HG03095 (cell line): Measurements from ENCODE around the gene SBK2.

Experiments used
- ATAC-seq: cut with Tn5 transposase; IDR thresholded peaks from one replicate; pipeline ENCODE4 v1.9.1; 2021; ENCODE audit warnings: moderate library complexity; ENCODE audit not compliant: unreplicated experiment

The SBK2 gene

DNA sequence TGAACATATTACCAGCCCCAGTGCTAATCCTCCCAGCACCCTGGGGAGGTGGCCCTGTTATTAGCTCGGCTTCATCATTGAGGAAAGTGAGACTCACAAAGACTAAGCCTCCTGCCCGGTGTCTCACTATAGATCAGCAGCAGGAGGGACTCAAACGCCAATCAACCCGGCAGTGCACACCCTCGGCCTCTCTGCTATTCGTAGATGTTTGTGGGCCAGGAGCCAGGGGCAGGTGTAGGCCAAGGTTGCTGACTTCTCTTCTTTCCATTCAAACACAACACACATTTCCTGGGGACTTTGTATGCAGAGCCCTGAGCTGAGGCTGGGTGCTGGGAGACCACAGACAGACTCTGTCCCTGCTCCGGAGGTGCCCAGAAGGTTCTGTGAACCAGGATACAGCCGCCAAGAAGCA lies 17.8 kb upstream of the SBK2 start:
- ATAC-seq = no peak

DNA sequence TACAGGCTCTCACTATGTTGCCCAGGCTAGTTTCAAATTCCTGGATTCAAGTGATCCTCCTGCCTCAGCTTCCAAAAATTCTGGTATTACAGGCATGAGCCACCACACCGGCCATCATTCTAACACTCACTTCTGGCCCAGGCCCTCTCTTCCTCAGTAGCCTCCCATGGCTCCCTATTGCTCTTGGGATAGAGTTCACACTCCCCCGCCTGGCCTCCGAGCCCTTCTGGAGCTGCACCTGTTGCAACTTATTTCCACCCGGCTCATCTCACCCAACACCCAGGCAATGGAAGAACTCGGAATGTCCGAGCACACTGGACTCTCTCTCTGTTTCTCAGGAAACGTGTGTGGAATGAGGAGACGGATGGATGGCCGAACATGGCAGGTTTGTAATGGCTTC lies 17.4 kb upstream of the SBK2 start:
- ATAC-seq = no peak

GRCh38 chr19:55553217-55554182 lies 16.6 kb upstream of the SBK2 start:
- ATAC-seq = no peak

GRCh38 chr19:55552620-55553019 lies 15.7 kb upstream of the SBK2 start:
- ATAC-seq = no peak

DNA sequence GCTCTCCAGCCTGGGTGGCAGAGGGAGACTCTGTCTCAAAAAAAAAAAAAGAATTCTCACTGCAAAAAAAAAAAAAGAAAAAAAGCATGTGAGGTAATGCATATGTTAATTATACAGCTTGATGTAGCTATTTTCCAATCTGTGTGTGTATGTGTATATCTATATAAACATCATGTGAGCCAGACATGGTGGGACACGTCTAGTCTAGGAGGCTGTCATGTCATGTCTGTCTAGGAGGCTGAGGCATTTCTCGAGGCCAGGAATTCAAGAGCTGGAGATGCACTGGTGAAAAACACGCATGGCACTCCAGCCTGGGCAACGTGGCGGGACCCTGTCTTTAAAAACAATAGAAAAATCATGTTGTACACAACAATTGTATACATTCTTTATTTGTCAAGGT lies 15.3 kb upstream of the SBK2 start:
- no peak for ATAC-seq

DNA sequence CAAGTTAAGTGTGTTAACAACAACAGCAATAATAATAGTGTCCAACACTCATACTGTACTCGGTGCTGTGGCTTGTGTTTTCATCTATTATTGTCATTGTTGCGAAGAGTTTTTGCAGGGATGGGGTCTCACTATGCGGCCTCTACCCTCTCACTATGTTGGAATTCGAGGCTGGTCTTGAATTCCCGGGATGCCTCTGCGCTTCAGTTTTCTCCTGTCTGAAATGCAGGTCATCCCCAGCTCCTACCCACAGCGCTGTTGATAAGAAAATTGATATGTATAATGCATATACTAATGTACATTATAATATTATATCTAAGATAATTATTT lies 13.4 kb upstream of the SBK2 start:
- ATAC-seq = no peak

DNA sequence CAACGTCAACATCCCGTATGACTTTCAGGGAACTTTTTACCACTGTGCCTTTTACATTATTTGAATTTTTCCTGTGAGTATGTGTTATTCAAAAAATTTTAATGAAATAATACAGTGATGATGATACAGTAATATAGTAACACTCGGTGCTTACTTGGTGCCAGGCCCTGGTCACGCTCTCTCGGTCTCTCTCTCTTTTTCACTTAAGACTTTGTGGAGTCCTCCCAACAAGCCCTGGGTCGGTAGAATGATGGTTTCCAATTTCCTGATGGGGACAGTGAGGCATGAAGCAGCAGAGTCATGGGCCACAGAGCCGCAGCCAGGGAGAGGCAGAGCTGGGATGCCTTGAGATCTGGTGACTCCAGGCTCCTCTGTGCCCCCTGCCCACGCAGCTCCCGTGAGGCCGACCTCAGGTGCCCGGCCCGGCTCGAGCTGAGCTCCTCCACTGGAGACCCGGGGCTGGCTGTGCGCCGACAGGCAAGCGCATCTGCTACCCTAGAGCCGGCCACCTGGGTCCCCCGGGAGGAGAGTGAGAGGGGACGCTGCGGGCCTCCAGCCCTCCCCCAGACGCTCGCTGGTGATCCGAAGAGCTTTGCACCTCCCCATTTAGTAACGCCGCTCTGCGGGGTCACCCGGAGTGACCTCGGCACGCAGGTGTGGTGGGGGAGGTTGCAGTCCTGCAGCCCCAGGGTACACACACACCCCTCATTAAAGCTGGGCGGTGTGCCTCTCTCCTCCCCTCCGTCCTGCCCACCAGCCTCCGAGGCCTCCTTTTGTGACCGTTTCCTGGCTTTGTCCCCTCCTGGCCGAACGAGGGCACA lies 12.8 kb upstream of the SBK2 start:
- no peak for ATAC-seq

DNA sequence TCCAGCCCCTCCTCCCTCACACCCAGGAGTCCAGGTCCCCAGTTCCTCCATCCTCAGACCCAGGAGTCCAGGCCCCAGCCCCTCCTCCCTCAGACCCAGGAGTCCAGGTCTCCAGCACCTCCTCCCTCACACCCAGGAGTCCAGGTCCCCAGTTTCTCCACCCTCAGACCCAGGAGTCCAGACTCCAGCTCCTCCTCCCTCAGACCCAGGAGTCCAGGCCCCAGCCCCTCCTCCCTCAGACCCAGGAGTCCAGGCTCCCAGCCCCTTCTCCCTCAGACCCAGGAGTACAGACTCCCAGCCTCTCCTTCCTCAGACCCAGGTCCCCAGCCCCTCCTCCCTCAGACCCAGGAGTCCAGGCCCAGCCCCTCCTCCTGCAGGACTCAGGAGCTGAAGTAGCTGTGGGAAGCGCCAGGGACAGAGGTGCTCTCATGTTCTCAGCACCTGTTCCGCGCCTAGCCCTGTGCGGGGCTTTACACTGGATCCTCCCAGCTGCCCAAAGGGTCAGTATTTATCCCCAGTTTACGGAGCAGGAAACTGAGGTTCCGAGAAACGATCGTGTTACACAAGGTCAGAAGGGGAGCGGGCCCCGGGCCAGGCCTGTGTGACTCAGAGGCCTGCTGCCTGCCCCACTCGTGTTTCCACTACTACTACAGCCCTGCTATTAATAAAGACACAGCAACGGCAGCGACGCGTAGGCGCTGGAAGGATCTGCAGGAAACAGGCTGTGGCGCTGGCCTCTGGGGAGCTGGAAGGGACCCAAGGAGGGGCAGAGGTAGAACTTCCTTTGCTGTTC lies 10.1 kb upstream of the SBK2 start:
- ATAC-seq = no peak

- no peak for ATAC-seq
These were observed 9.1 kb upstream of the SBK2 start for GRCh38 chr19:55546011-55546410.

DNA sequence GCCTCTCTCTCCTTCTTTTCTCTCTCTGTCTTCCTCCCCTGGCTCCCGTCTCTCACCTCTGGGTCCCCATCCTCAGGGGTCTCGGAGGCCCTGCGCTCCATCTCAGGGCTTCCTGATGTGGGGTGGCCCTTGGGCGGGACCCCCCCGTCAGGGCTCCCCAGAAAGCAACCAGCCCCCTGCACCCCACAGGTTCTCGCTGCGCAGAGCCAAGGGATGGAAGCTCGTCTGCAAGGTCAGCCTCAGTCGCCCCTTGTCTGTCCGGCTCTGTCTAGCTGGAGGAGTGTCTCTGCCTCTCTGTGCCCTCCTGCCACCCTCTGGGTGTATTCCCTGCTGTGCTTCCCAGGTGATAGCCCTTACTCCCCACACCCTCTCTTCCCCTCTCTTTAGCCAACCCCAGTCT lies 8.5 kb upstream of the SBK2 start, which contains the start of gene SBK3:
Gene SBK3, minus strand, starts transcription at position 101 of the 400 bp plus-strand sequence. Its CDS starts 0 bp downstream, at position 101.
- no peak for ATAC-seq

- no peak for ATAC-seq
These were observed 8.0 kb upstream of the SBK2 start for GRCh38 chr19:55544776-55545439.

DNA sequence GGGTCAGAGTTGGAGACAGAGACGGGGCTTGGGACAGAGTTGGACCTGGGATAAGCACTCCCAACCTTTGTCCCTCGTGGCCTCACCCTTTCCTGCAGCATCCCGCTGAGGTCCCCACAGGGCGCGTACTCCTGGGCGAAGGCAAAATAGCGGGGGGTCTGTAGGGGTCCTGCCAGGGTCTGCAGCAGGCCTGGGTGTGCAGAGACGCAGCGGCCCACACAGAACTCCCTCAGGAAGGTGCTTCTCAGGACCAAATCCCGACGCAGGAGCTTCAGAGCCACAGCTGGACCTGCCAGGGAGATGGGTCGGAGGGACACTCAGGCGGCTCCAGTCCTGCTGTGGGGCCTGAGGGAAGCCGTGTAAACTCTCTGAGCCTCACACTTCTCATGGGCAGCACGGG lies 7.1 kb upstream of the SBK2 start:
- ATAC-seq = no peak

DNA sequence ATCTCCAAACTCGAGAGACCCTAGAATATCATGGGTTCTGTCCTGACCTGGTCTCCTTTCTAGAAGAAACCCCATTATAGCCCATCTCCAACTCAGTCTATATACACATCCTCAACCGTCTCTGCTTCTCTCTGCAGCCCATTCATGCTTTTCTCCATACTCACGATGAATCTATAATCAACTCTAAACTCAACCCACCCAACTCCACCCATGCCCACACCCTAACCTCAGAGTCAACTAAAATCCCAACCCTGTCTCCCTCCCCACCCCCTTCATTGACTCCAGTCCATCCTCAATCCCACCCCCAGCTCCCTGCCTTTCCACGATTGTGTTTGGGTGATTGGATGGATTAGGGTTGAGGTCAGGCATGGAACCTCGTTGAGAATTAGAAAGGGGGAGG lies 6.6 kb upstream of the SBK2 start:
- ATAC-seq = no peak

DNA sequence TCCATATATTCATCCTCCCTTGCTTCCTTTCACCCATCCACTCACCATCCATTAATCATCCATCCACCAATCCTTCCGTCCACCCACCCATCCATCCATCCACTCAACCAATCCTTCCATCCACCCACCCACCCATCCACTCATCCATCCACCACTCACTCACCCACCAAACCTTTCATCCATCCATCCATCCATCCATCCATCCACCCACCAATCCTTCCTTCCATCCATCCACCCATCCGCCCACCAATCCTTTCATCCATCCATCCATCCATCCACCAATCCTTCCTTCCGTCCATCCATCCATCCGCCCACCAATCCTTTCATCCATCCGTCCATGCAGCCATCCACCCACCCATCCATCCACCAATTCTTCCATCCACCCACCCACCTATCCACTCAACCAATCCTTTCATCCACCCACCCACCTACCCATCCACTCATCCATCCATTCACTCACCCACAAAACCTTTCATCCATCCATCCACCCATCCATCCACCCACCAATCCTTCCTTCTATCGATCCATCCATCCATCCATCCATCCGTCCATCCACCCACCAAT lies 5.4 kb upstream of the SBK2 start:
- no peak for ATAC-seq

GRCh38 chr19:55541091-55541490 lies 4.2 kb upstream of the SBK2 start:
- no peak for ATAC-seq

- ATAC-seq = no peak
These were observed 3.7 kb upstream of the SBK2 start for GRCh38 chr19:55540619-55541018.

DNA sequence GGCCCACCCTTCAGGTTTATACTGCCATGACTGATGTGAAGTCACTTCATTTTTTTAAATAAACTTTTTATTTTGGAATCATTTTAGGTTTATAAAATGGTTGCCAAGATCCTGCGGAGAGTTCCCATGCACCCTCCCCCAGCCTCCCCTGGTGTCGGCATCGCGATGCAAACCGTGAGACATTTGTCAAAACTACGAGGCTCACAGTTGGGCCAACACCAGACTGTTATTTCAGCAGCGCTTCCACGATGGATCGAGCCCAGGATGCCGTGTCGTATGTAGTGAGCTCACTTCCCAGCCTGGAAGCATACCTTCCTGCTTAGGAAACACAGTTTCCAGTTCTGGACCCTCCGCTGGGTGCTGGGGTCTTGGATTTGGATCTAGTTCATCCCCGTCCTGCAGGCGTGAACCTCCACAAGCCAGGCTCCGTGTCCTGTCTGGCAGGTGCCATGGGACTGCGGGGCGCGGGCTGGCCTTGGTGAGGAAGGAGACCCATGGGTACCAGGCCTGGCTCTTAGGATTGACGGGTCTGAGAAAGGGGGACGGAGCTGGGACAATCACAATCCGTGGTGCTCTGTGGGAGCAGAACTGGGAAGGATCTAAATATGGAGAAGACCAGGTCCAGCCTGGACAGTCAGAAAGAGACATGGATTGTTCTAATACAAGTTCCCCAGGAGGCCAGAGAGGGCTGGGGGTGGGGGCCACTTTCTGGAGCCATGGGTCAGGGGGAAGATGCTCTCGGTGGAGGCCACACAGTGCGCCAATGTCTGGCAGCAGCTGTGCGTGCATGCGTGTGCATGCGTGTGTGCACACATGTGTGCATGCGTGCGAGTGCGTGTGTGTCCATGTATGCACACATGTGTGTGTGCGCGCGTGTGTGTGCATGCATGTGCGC lies 2.4 kb upstream of the SBK2 start:
- no peak for ATAC-seq

DNA sequence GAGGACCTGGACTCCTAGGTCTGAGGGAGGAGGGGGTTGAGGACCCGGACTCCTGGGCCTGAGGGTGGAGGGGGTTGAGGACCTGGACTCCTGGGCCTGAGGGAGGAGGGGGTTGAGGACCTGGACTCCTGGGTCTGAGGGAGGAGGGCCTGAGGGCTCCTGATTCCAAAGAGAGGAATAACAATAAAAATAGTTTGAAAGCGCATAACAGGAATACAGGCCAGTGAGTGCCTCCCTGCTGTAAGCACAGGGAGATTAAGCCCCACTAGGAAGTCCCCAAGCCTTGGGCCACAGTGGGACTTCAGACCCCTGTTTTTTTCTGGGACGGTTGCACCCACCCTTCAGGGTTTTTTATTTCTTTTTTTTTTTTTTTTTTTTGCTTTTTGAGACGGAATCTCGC lies 1.2 kb upstream of the SBK2 start:
- no peak for ATAC-seq

DNA sequence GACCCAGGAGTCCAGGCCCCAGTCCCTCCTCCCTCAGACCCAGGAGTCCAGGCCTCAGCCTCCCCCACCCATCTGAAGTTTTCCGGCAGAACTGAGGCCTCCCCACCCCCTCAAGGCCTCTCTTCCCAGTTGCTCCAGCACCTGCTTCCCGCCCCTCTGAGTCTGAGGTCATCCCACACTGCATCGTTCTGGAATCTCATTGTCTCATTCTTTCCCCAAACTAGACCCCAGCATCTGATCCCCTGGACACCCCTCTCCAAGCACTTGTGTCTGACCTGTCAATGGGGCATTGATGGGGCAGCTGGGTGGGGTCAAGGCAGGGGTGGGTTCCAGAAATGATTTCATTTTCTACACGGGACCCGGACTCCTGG lies 793 bp upstream of the SBK2 start:
- no peak for ATAC-seq
